Upper lobe of left lung (tissue), 4 donors: Measurements from ENCODE around the gene PTPRD.

Experiments used
- CTCF ChIP-seq, 6 experiments: fragments of 450-650 bp in 4 of 6; fragments of 200-600 bp in 2 of 6; sonication (generic) in 2 of 6; IDR thresholded peaks; one replicate each; pipeline ENCODE4 v1.5.1; 2016 to 2019; ENCODE audit warnings: antibody characterized with exemption in 6 of 6
- EP300 ChIP-seq, 4 donors: sonication (generic); formaldehyde crosslinking; IDR thresholded peaks; one replicate each; pipeline ENCODE4 v1.5.1; 2017; ENCODE audit warnings: antibody characterized with exemption in 4 of 4, control low read depth in 2 of 4
- POLR2A ChIP-seq, 4 donors: fragments of 450-650 bp; IDR thresholded peaks; one replicate each; pipeline ENCODE4 v1.5.1; 2016 to 2017; ENCODE audit warnings: antibody characterized with exemption in 4 of 4, mild to moderate bottlenecking in 2 of 4
- POLR2AphosphoS5 ChIP-seq, 2 donors: sonication (generic); formaldehyde crosslinking; IDR thresholded peaks; one replicate each; pipeline ENCODE4 v1.5.1; 2017; ENCODE audit warnings: antibody characterized with exemption in 2 of 2

DNA sequence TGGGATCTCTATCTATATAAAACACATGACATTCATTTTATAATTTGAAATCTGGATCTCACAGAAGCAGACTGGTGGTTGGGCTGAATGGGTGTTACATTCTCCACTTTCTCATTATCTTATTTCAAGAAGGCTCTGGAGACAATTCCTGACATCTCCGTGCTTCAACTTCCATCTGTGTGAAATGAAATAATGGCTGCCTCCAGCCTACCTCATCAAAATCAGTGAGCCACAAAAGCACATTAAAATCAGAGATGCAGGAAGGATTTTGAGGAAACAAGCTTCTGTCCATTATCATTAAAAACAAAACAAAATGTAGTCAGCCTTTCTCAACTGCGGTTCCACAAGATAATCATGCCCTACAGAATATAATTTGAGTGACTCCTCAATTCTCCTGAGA, 1854.9 kb downstream of the PTPRD start:
- no peak for TF ChIP-seq CTCF (IDR thresholded peaks at IDR 0.05)
- no peak for TF ChIP-seq POLR2AphosphoS5 (IDR thresholded peaks at IDR 0.05)
- no peak for TF ChIP-seq POLR2A (IDR thresholded peaks at IDR 0.05)
- no peak for TF ChIP-seq EP300 (IDR thresholded peaks at IDR 0.05)
